ENCODE data around the gene PRKG1. TPM values are rescaled to one million over a fixed set of nuclear protein-coding genes. Genes with fewer than 3 reads are reported as not detected.

PRKG1 gene
- total RNA-seq, 1 experiment from 2014 or later: 0.21 TPM

DNA sequence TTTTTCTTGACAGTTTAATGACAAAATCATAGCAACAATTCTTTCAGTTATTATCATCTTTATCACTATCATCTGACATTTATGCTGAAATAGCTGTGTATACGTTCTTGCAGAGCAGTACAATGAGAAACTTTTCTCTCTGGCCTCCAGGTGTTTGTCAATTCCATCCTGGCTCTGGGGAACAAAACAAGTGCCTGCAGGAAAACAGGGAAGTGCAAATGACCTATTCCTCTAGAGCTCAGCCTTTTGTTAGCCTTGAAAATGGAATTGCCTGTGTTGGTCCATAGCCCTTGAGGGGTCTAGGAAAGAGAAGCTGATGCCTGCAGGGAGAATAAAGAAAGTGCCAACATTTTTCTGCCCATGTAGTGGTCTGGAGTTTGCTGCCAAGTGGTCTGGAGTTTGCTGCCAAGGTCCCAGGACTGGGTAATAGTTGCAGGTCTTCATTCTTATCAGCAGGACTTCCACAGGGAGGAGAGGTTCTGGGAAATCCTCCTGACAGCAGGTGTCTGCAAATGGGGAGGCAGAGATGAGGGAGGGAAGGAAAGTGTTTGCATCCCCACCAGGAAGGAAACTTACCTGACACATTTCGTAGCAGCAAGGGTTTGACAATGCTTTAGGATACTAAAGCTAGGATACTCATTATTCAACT, 635.2 kb downstream of the PRKG1 start:
- CTCF ChIA-PET: interaction anchor here (1.0 kb wide), 1 partner anchor 8 kb away, joined by 3 read pairs; no protein-coding TSS in a partner anchor
- no peaks in the 10 kb centered on the region for H3K4me1 Mint-ChIP-seq (ENCODE audit: low read depth, unreplicated experiment)
- H3K27ac Mint-ChIP-seq (ENCODE audit: unreplicated experiment): no peak overlapping the region
- no peaks in the 10 kb centered on the region for H3K36me3 Mint-ChIP-seq (ENCODE audit: insufficient read depth, unreplicated experiment)
- DNase-seq: no peak
- H3K4me3 Mint-ChIP-seq (ENCODE audit: low read depth, unreplicated experiment): no peak overlapping the region
- peaks cover 13% of the 10 kb centered on the region for H3K27me3 Mint-ChIP-seq (ENCODE audit: unreplicated experiment)
- intact Hi-C loops (cut with micrococcal nuclease; ENCODE audit: unreplicated experiment): no loop called here
- BruUV-seq (replicated peaks): no TSS peak
- no peaks in the 10 kb centered on the region for H3K9me3 Mint-ChIP-seq (ENCODE audit: low read depth, unreplicated experiment)
- TF ChIP-seq CTCF (IDR thresholded peaks at IDR 0.05; ENCODE audit: unreplicated experiment): no peak

- Mint-ChIP-seq H3K36me3 (ENCODE audit: insufficient read depth, unreplicated experiment) (no peaks in the 10 kb centered on the region), H3K4me3 (ENCODE audit: low read depth, unreplicated experiment) (no peak overlapping the region), H3K9me3 (ENCODE audit: low read depth, unreplicated experiment) (no peaks in the 10 kb centered on the region), H3K27ac (ENCODE audit: unreplicated experiment) (no peak overlapping the region), H3K27me3 (ENCODE audit: unreplicated experiment) (peaks cover 13% of the 10 kb centered on the region), H3K4me1 (ENCODE audit: low read depth, unreplicated experiment) (no peaks in the 10 kb centered on the region)
- TF ChIP-seq CTCF (IDR thresholded peaks at IDR 0.05; ENCODE audit: unreplicated experiment): no peak
- intact Hi-C loops (cut with micrococcal nuclease; ENCODE audit: unreplicated experiment): no loop called here
- DNase-seq: no peak
- no TSS peak for BruUV-seq (replicated peaks)
- CTCF ChIA-PET: no interaction called here
These were observed 637.2 kb downstream of the PRKG1 start for GRCh38 chr10:51711519-51711891.

DNA sequence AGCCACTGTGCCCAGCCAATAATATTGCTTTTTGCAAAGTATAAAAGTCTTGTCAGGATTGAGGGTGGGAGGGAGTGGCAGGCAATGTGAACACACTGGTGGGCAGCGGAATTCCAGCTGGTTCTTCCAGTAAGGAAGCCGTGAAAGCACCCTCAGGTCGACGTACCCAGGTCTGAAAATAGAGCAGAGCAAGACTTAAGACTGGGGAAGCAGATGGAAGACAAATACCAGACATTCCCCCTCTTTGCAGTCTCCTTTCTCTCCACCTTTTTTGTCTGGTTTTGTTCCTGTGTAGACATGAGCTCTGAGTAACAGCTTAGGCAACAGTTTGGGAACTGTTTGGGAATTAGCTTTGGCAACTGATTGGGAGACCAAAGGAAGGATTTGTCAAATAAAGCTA, 642.7 kb downstream of the PRKG1 start:
- CTCF ChIA-PET: interaction anchor here (0.5 kb wide), 1 partner anchor 911 kb away, joined by 3 read pairs; no protein-coding TSS in a partner anchor
- BruUV-seq (replicated peaks): no TSS peak

GRCh38 chr10:51718804-51719291, 644.6 kb downstream of the PRKG1 start:
- H3K36me3 Mint-ChIP-seq (ENCODE audit: insufficient read depth, unreplicated experiment): no peaks in the 10 kb centered on the region
- TF ChIP-seq CTCF (IDR thresholded peaks at IDR 0.05; ENCODE audit: unreplicated experiment): no peak
- H3K4me3 Mint-ChIP-seq (ENCODE audit: low read depth, unreplicated experiment): no peak overlapping the region
- BruUV-seq (replicated peaks): no TSS peak
- H3K27me3 Mint-ChIP-seq (ENCODE audit: unreplicated experiment): no peaks in the 10 kb centered on the region
- CTCF ChIA-PET: interaction anchor here (0.7 kb wide), 1 partner anchor 181 kb away, joined by 3 read pairs; no protein-coding TSS in a partner anchor
- intact Hi-C loops (cut with micrococcal nuclease; ENCODE audit: unreplicated experiment): no loop called here
- peak overlapping the region; percentile 30 for H3K27ac Mint-ChIP-seq (ENCODE audit: unreplicated experiment)
- peaks cover 15% of the 10 kb centered on the region for H3K4me1 Mint-ChIP-seq (ENCODE audit: low read depth, unreplicated experiment)
- DNase-seq: no peak
- no peaks in the 10 kb centered on the region for H3K9me3 Mint-ChIP-seq (ENCODE audit: low read depth, unreplicated experiment)

More for the DNA sequence above, 642.7 kb downstream of the PRKG1 start:
- no peak overlapping the region for H3K27ac Mint-ChIP-seq (ENCODE audit: unreplicated experiment)
- H3K9me3 Mint-ChIP-seq (ENCODE audit: low read depth, unreplicated experiment): no peaks in the 10 kb centered on the region
- no peaks in the 10 kb centered on the region for H3K36me3 Mint-ChIP-seq (ENCODE audit: insufficient read depth, unreplicated experiment)
- intact Hi-C loops (cut with micrococcal nuclease; ENCODE audit: unreplicated experiment): no loop called here
- peaks cover 15% of the 10 kb centered on the region for H3K4me1 Mint-ChIP-seq (ENCODE audit: low read depth, unreplicated experiment)
- no peak for DNase-seq
- peaks cover under 1% of the 10 kb centered on the region for H3K27me3 Mint-ChIP-seq (ENCODE audit: unreplicated experiment)
- TF ChIP-seq CTCF (IDR thresholded peaks at IDR 0.05; ENCODE audit: unreplicated experiment): no peak
- H3K4me3 Mint-ChIP-seq (ENCODE audit: low read depth, unreplicated experiment): no peak overlapping the region
